ENCODE results near the gene C2CD2.

Gene C2CD2

GRCh38 chr21:41873005-41873404 is 80.8 kb downstream of the C2CD2 start:
- TF ChIP-seq CTCF (IDR thresholded peaks at IDR 0.05; ENCODE audit: low read length, missing control alignments), result no peak
- H3K4me3 ChIP-seq (replicated peaks; ENCODE audit: low read depth, low read length), result no peak overlapping the region
- DNase-seq (ENCODE audit: low read depth), result no peak

GRCh38 chr21:41871293-41872030 is 82.4 kb downstream of the C2CD2 start:
- H3K4me3 ChIP-seq (replicated peaks; ENCODE audit: low read depth, low read length), result no peak overlapping the region
- no peak for TF ChIP-seq CTCF (IDR thresholded peaks at IDR 0.05; ENCODE audit: low read length, missing control alignments)
- no peak for DNase-seq (ENCODE audit: low read depth)

- DNase-seq (ENCODE audit: low read depth), result no peak
- no peak overlapping the region for H3K4me3 ChIP-seq (replicated peaks; ENCODE audit: low read depth, low read length)
- no peak for TF ChIP-seq CTCF (IDR thresholded peaks at IDR 0.05; ENCODE audit: low read length, missing control alignments)
Observed at GRCh38 chr21:41869771-41870170, 84.0 kb downstream of the C2CD2 start.

- no peak overlapping the region for H3K4me3 ChIP-seq (replicated peaks; ENCODE audit: low read depth, low read length)
- no peak for DNase-seq (ENCODE audit: low read depth)
- TF ChIP-seq CTCF (IDR thresholded peaks at IDR 0.05; ENCODE audit: low read length, missing control alignments), result no peak
Observed at GRCh38 chr21:41868062-41868710, 85.6 kb downstream of the C2CD2 start.

GRCh38 chr21:41867313-41867712 is 86.5 kb downstream of the C2CD2 start:
- H3K4me3 ChIP-seq (replicated peaks; ENCODE audit: low read depth, low read length), result no peak overlapping the region
- TF ChIP-seq CTCF (IDR thresholded peaks at IDR 0.05; ENCODE audit: low read length, missing control alignments), result no peak
- DNase-seq (ENCODE audit: low read depth), result no peak

- TF ChIP-seq CTCF (IDR thresholded peaks at IDR 0.05; ENCODE audit: low read length, missing control alignments), result no peak
- H3K4me3 ChIP-seq (replicated peaks; ENCODE audit: low read depth, low read length), result no peak overlapping the region
- DNase-seq (ENCODE audit: low read depth), result no peak
Observed at GRCh38 chr21:41866274-41866809, 87.5 kb downstream of the C2CD2 start.

Data from fibroblast of pulmonary artery (primary cell).